Prostate gland (tissue), 2 donors: ENCODE measurements around the gene PALLD. TPM values are rescaled to one million over a fixed set of nuclear protein-coding genes. Genes with fewer than 3 reads are reported as not detected.

Experiments
- DNase-seq: peaks from one replicate; pipeline ENCODE4 v3.0.0-alpha.2; 2019; ENCODE audit warnings: low spot score
- H3K27ac ChIP-seq, 2 donors: fragments of 200-600 bp; sonication (generic); 2 replicates each; pipeline ENCODE4 v1.5.1; 2017 to 2019
- H3K27me3 ChIP-seq: fragments of 200-600 bp; sonication (generic); replicated peaks from 2 replicates; pipeline ENCODE4 v1.5.1; 2019; ENCODE audit not compliant: insufficient read depth
- H3K36me3 ChIP-seq, 2 donors: fragments of 200-600 bp; sonication (generic); 1 replicate in 1 of 2; 2 replicates in 1 of 2; pipeline versions ENCODE4 v1.5.1 to v1.8.1; 2017 to 2019
- H3K4me1 ChIP-seq: fragments of 200-600 bp; sonication (generic); replicated peaks from 2 replicates; pipeline ENCODE4 v1.5.1; 2019
- H3K4me3 ChIP-seq, 2 donors: fragments of 200-600 bp; sonication (generic); 2 replicates each; pipeline ENCODE4 v1.5.1; 2017 to 2019
- H3K9me3 ChIP-seq: fragments of 200-600 bp; sonication (generic); 2 replicates; pipeline ENCODE4 v1.5.1; 2017
- CTCF ChIP-seq, 4 experiments: fragments of 200-600 bp in 2 of 4; fragments of 450-650 bp in 2 of 4; sonication (generic) in 2 of 4; IDR thresholded peaks; 1 replicate in 3 of 4; 2 replicates in 1 of 4; pipeline ENCODE4 v1.5.1; 2016 to 2019; ENCODE audit warnings: antibody characterized with exemption in 4 of 4, mild to moderate bottlenecking in 2 of 4, moderate library complexity in 2 of 4
- POLR2A ChIP-seq: fragments of 450-650 bp; IDR thresholded peaks from one replicate; pipeline ENCODE4 v1.6.1; 2016; ENCODE audit warnings: antibody characterized with exemption, mild to moderate bottlenecking
- POLR2AphosphoS5 ChIP-seq: sonication (generic); formaldehyde crosslinking; IDR thresholded peaks from one replicate; pipeline ENCODE4 v1.6.1; 2017; ENCODE audit warnings: antibody characterized with exemption
- WGBS: methylation state at CpG from one replicate; pipeline ENCODE4 v1.1.5; 2018; 5-methylcytosine and 5-hydroxymethylcytosine counted together
- intact Hi-C: fragments of 100-400 bp; cut with DNase I; formaldehyde crosslinking; loops from one replicate; pipeline ENCODE4 v1.14.2; 2022
- total RNA-seq, 2 donors: library from RNA; depleted of rRNA; stranded (reverse); fragments of >200 nt; gene quantifications; one replicate each; pipeline ENCODE4 v1.1.0, GENCODE V29; 2016

PALLD gene
- total RNA-seq, 2 donors from 2014 or later = 252 TPM

DNA sequence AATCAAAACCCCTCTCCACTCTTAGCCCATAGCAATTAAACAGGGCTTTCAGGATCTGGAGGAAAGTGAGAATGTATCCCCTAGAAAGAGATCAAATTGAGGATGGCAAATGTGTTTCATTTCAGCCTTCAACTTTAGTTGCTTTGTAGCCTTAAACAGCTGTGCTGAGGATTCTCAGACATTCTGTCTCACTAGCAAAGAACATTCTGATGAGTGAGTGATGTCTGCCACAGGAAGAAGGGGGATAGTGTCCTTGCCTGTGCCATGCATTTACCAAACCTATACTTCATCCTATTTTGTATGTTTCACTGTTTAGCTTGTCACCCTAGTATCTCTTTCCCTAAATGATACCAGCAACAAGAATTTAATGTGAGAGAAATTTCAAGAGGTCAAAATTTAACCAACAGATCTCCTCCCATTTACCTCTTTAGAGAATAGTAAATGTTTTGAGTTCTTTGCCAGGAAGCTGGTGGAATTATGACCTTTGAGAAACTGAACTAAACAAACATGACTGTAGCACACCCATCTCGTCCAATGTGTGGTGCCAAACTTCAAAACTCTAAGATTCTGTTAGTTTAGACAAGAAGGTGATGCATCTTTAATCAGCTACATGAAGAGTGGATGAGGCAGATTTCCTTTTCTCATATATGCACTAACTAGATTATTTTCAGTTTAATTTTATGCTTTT is 165.6 kb downstream of the PALLD start:
- no peak overlapping the region for H3K27ac ChIP-seq
- WGBS = 18% methylated on average over 1 of the region's 1 CpG
- intact Hi-C loops = no loop called here

DNA sequence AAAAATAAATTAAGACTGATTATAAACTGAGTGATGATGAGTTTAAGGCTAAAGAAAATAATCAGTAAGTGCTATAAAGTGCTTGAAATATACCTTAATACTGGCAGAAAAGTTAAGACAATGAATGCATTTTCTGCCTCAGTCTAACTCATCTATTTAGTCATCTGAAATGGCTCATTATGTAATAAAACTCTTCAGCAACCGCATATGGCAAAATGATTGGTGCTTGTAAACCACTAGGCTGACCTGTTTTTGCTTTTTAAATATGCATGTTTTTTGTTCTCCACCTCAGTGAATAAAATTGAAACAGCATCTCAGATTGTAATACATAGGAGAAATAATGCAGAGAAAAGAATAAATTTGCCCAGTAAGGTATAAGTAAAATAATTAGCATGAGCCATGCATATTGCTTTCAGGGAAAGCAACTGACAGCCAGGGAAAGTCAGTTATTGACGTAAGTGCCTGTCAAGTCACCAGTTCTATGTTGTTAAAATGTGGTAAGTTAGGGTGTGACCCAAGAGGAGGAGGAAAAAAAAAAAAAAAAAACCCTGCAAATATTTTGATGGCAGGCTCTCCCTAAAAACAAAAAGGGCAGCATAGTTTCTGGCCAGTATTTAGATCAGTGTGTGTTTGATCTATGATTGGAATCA is 167.5 kb downstream of the PALLD start:
- intact Hi-C loops = no loop called here
- H3K9me3 ChIP-seq = no peaks in the 10 kb centered on the region
- TF ChIP-seq CTCF (IDR thresholded peaks at IDR 0.05) = no peak
- no peak for TF ChIP-seq POLR2AphosphoS5
- TF ChIP-seq POLR2A = no peak
- H3K4me1 ChIP-seq = no peaks in the 10 kb centered on the region
- no peaks in the 10 kb centered on the region for H3K36me3 ChIP-seq
- H3K27ac ChIP-seq = no peak overlapping the region
- DNase-seq = no peak
- 79% methylated on average over 2 of the region's 2 CpGs for WGBS
- H3K4me3 ChIP-seq = no peak overlapping the region
- H3K27me3 ChIP-seq = no peaks in the 10 kb centered on the region

More for the DNA sequence above, 165.6 kb downstream of the PALLD start:
- Histone ChIP-seq H3K4me3 (no peak overlapping the region), H3K27me3 (no peaks in the 10 kb centered on the region), H3K36me3 (no peaks in the 10 kb centered on the region), H3K4me1 (no peaks in the 10 kb centered on the region), H3K9me3 (no peaks in the 10 kb centered on the region)
- no peak for DNase-seq
- TF ChIP-seq CTCF (IDR thresholded peaks at IDR 0.05) = no peak
- no peak for TF ChIP-seq POLR2A
- TF ChIP-seq POLR2AphosphoS5 = no peak

- intact Hi-C loops = no loop called here
- DNase-seq = no peak
- no peaks in the 10 kb centered on the region for H3K27me3 ChIP-seq
- TF ChIP-seq POLR2A (no peak), CTCF (IDR thresholded peaks at IDR 0.05) (no peak), POLR2AphosphoS5 (no peak)
- H3K4me3 ChIP-seq = no peak overlapping the region
- no peaks in the 10 kb centered on the region for H3K4me1 ChIP-seq
- H3K36me3 ChIP-seq = no peaks in the 10 kb centered on the region
- WGBS = 32% methylated on average over 2 of the region's 2 CpGs
- no peak overlapping the region for H3K27ac ChIP-seq
- H3K9me3 ChIP-seq = no peaks in the 10 kb centered on the region
Measured at GRCh38 chr4:168666531-168666930, 169.7 kb downstream of the PALLD start.

- H3K36me3 ChIP-seq = no peaks in the 10 kb centered on the region
- no peak overlapping the region for H3K27ac ChIP-seq
- no peak for TF ChIP-seq POLR2AphosphoS5
- TF ChIP-seq CTCF (IDR thresholded peaks at IDR 0.05) = no peak
- no peak for TF ChIP-seq POLR2A
- DNase-seq = no peak
- no peaks in the 10 kb centered on the region for H3K27me3 ChIP-seq
- intact Hi-C loops = no loop called here
- H3K4me3 ChIP-seq = no peak overlapping the region
- 34% methylated on average over 3 of the region's 3 CpGs for WGBS
- H3K9me3 ChIP-seq = no peaks in the 10 kb centered on the region
- H3K4me1 ChIP-seq = no peaks in the 10 kb centered on the region
Measured at GRCh38 chr4:168667376-168667775, 170.5 kb downstream of the PALLD start.

- Histone ChIP-seq H3K36me3 (no peaks in the 10 kb centered on the region), H3K4me3 (no peak overlapping the region), H3K27me3 (no peaks in the 10 kb centered on the region), H3K27ac (no peak overlapping the region), H3K9me3 (no peaks in the 10 kb centered on the region), H3K4me1 (no peaks in the 10 kb centered on the region)
- no peak for DNase-seq
- WGBS = 87% methylated on average over 2 of the region's 2 CpGs
- TF ChIP-seq POLR2AphosphoS5 (no peak), POLR2A (no peak), CTCF (IDR thresholded peaks at IDR 0.05) (no peak)
- intact Hi-C loops = no loop called here
Measured at GRCh38 chr4:168667921-168668320, 171.1 kb downstream of the PALLD start.
